Erythroblast (primary cell): Measurements from ENCODE around the gene MADD.

Experiments used
- DNase-seq, 2 experiments: peaks; one replicate each; lab custom pipeline; 2025; lab: John Stamatoyannopoulos, UW
- GATA1 ChIP-seq: IDR thresholded peaks from 2 replicates; pipeline ENCODE4 v1.6.1; 2011; ENCODE audit warnings: low read depth, mild to moderate bottlenecking, control low read depth, low read length, moderate library complexity
- POLR2A ChIP-seq: IDR thresholded peaks from 2 replicates; pipeline ENCODE4 v1.6.1; 2011; ENCODE audit warnings: mild to moderate bottlenecking, low read length

MADD gene

GRCh38 chr11:47351156-47352126, 81.5 kb downstream of the MADD start:
- no peak for TF ChIP-seq GATA1
- no peak for TF ChIP-seq POLR2A
- peak in 1 of 2 experiments; percentile 33 for DNase-seq

- TF ChIP-seq POLR2A (no peak), GATA1 (no peak)
- no peak for DNase-seq
Measured at GRCh38 chr11:47352556-47352955, 82.6 kb downstream of the MADD start, which contains the start of gene MYBPC3. Gene MYBPC3 (minus strand): TSS chr11:47352702. CDS start chr11:47352647, 55 bp downstream.

GRCh38 chr11:47353978-47354774, 84.2 kb downstream of the MADD start:
- no peak for TF ChIP-seq POLR2A
- no peak for TF ChIP-seq GATA1
- no peak for DNase-seq

- TF ChIP-seq GATA1 (no peak), POLR2A (no peak)
- no peak for DNase-seq
Measured at GRCh38 chr11:47354913-47355282, 85.0 kb downstream of the MADD start.

- DNase-seq, result peak; percentile 73 to 79
- no peak for TF ChIP-seq GATA1
Measured at GRCh38 chr11:47355283-47356128, 85.6 kb downstream of the MADD start.

- TF ChIP-seq POLR2A, result no peak
- no peak for TF ChIP-seq GATA1
- DNase-seq, result no peak
Measured at GRCh38 chr11:47356129-47356997, 86.4 kb downstream of the MADD start.

- no peak for TF ChIP-seq GATA1
- TF ChIP-seq POLR2A, result no peak
- DNase-seq, result no peak
Measured at GRCh38 chr11:47356998-47357329, 87.0 kb downstream of the MADD start.

GRCh38 chr11:47357985-47358730, 88.2 kb downstream of the MADD start:
- DNase-seq, result no peak

GRCh38 chr11:47358731-47359051, 88.8 kb downstream of the MADD start:
- DNase-seq, result no peak
- no peak for TF ChIP-seq POLR2A
- no peak for TF ChIP-seq GATA1

More at GRCh38 chr11:47357985-47358730, 88.2 kb downstream of the MADD start:
- TF ChIP-seq POLR2A (no peak), GATA1 (no peak)

- TF ChIP-seq POLR2A, result no peak
- TF ChIP-seq GATA1, result no peak
- no peak for DNase-seq
Measured at GRCh38 chr11:47359162-47359561, 89.2 kb downstream of the MADD start.

GRCh38 chr11:47359586-47359985, 89.7 kb downstream of the MADD start:
- TF ChIP-seq POLR2A (no peak), GATA1 (no peak)
- no peak for DNase-seq

GRCh38 chr11:47360341-47360740, 90.4 kb downstream of the MADD start:
- TF ChIP-seq POLR2A (no peak), GATA1 (no peak)
- DNase-seq, result no peak
